ENCODE data around the gene SUPT20H. TPM values are rescaled to one million over a fixed set of nuclear protein-coding genes. Genes with fewer than 3 reads are reported as not detected.
A peak's percentile ranks its signal among the peaks of the same experiment; 100 is the strongest.

The SUPT20H gene
- total and polyA plus RNA-seq, 2 of the 13 experiments (the other 11 are each of a cell fraction or from before 2014, with no cell fraction given) = 35.0 to 63.6 TPM

GRCh38 chr13:36999054-36999714 is 60.3 kb downstream of the SUPT20H start, which contains the start of gene ALG5 (continued):
- TF ChIP-seq, protein P1, sequence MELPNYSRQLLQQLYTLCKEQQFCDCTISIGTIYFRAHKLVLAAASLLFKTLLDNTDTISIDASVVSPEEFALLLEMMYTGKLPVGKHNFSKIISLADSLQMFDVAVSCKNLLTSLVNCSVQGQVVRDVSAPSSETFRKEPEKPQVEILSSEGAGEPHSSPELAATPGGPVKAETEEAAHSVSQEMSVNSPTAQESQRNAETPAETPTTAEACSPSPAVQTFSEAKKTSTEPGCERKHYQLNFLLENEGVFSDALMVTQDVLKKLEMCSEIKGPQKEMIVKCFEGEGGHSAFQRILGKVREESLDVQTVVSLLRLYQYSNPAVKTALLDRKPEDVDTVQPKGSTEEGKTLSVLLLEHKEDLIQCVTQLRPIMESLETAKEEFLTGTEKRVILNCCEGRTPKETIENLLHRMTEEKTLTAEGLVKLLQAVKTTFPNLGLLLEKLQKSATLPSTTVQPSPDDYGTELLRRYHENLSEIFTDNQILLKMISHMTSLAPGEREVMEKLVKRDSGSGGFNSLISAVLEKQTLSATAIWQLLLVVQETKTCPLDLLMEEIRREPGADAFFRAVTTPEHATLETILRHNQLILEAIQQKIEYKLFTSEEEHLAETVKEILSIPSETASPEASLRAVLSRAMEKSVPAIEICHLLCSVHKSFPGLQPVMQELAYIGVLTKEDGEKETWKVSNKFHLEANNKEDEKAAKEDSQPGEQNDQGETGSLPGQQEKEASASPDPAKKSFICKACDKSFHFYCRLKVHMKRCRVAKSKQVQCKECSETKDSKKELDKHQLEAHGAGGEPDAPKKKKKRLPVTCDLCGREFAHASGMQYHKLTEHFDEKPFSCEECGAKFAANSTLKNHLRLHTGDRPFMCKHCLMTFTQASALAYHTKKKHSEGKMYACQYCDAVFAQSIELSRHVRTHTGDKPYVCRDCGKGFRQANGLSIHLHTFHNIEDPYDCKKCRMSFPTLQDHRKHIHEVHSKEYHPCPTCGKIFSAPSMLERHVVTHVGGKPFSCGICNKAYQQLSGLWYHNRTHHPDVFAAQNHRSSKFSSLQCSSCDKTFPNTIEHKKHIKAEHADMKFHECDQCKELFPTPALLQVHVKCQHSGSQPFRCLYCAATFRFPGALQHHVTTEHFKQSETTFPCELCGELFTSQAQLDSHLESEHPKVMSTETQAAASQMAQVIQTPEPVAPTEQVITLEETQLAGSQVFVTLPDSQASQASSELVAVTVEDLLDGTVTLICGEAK (IDR thresholded peaks at IDR 0.05) = no peak
- TF ChIP-seq, protein P1 (CRISPR knock-in tag; IDR thresholded peaks at IDR 0.05) = peak; percentile 82
- TF ChIP-seq, protein P2, sequence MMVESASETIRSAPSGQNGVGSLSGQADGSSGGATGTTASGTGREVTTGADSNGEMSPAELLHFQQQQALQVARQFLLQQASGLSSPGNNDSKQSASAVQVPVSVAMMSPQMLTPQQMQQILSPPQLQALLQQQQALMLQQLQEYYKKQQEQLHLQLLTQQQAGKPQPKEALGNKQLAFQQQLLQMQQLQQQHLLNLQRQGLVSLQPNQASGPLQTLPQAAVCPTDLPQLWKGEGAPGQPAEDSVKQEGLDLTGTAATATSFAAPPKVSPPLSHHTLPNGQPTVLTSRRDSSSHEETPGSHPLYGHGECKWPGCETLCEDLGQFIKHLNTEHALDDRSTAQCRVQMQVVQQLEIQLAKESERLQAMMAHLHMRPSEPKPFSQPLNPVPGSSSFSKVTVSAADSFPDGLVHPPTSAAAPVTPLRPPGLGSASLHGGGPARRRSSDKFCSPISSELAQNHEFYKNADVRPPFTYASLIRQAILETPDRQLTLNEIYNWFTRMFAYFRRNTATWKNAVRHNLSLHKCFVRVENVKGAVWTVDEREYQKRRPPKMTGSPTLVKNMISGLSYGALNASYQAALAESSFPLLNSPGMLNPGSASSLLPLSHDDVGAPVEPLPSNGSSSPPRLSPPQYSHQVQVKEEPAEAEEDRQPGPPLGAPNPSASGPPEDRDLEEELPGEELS (CRISPR knock-in tag; IDR thresholded peaks at IDR 0.05) = no peak
- TF ChIP-seq ARNT2 (CRISPR knock-in tag; IDR thresholded peaks at IDR 0.05; ENCODE audit: low read depth) (peak; percentile 94), CHD4 (IDR thresholded peaks at IDR 0.05; ENCODE audit: borderline replicate concordance, low read length) (no peak), ZBTB21 (CRISPR knock-in tag; IDR thresholded peaks at IDR 0.05) (no peak), FOXO1 (CRISPR knock-in tag; IDR thresholded peaks at IDR 0.05) (peak; percentile 42; the same call in 1 of the 2 replicates), MTA1 (CRISPR knock-in tag; IDR thresholded peaks at IDR 0.05; ENCODE audit: borderline replicate concordance) (peak; percentile 12; the same call in 1 of the 2 replicates), NFKB2 (CRISPR knock-in tag; IDR thresholded peaks at IDR 0.05; ENCODE audit: borderline replicate concordance) (no peak), PCBP1 (IDR thresholded peaks at IDR 0.05; ENCODE audit: borderline replicate concordance, low read depth, low read length) (0 out of 2 replicates have a peak, but pooled peaks have one; percentile 46), ZNF780A (CRISPR knock-in tag; IDR thresholded peaks at IDR 0.05) (no peak), ZNF253 (CRISPR knock-in tag; IDR thresholded peaks at IDR 0.05; ENCODE audit: borderline replicate concordance) (0 out of 2 replicates have a peak, but pooled peaks have one; percentile 60), GZF1 (CRISPR knock-in tag; IDR thresholded peaks at IDR 0.05) (no peak)
- TF ChIP-seq, protein P3, sequence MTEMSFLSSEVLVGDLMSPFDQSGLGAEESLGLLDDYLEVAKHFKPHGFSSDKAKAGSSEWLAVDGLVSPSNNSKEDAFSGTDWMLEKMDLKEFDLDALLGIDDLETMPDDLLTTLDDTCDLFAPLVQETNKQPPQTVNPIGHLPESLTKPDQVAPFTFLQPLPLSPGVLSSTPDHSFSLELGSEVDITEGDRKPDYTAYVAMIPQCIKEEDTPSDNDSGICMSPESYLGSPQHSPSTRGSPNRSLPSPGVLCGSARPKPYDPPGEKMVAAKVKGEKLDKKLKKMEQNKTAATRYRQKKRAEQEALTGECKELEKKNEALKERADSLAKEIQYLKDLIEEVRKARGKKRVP (CRISPR knock-in tag; IDR thresholded peaks at IDR 0.05) = 0 out of 4 replicates have a peak, but pooled peaks of 1 of the 2 experiments have one; percentile 16
- TF ChIP-seq, protein P4, sequence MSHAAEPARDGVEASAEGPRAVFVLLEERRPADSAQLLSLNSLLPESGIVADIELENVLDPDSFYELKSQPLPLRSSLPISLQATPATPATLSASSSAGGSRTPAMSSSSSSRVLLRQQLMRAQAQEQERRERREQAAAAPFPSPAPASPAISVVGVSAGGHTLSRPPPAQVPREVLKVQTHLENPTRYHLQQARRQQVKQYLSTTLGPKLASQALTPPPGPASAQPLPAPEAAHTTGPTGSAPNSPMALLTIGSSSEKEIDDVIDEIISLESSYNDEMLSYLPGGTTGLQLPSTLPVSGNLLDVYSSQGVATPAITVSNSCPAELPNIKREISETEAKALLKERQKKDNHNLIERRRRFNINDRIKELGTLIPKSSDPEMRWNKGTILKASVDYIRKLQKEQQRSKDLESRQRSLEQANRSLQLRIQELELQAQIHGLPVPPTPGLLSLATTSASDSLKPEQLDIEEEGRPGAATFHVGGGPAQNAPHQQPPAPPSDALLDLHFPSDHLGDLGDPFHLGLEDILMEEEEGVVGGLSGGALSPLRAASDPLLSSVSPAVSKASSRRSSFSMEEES (CRISPR knock-in tag; IDR thresholded peaks at IDR 0.05) = no peak
